OCI-LY1 (cell line): ENCODE results near the gene NRCAM.

Source experiments
- EZH2 ChIP-seq: fragments of 200-600 bp; sonication (generic), shearing (Covaris generic); IDR thresholded peaks from 2 replicates; pipeline ENCODE4 v1.8.0; 2017; ENCODE audit warnings: borderline replicate concordance, mixed run types, mild to moderate bottlenecking, antibody characterized with exemption, low read length, moderate library complexity, mixed read lengths
- TF ChIP-seq, protein P1 (sequence below): fragments of 200-600 bp; sonication (generic), shearing (Covaris generic); IDR thresholded peaks from 2 replicates; pipeline ENCODE4 v1.5.1; 2017; ENCODE audit warnings: mild to moderate bottlenecking, antibody characterized with exemption, low read length, moderate library complexity, mixed read lengths

DNA sequence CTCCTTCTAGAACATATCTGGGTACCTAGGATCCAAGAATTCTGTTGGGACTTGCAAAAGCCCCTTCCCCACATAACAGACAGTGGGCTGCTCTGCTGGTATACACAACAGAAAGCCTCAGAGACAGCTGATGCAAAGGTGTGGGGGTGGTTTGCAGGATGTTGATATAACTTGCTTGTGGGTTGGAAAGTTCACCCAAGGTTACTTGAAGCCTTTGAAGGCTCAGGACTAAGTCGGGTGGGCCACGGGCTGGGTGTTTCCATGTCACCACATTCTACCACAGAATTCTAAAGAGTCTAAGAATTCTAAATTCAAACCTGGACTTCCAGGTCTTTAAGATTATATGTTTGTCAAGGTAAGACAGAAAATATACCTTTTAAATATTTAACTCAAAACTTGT is 7.4 kb upstream of the NRCAM start:
- TF ChIP-seq, protein P1, sequence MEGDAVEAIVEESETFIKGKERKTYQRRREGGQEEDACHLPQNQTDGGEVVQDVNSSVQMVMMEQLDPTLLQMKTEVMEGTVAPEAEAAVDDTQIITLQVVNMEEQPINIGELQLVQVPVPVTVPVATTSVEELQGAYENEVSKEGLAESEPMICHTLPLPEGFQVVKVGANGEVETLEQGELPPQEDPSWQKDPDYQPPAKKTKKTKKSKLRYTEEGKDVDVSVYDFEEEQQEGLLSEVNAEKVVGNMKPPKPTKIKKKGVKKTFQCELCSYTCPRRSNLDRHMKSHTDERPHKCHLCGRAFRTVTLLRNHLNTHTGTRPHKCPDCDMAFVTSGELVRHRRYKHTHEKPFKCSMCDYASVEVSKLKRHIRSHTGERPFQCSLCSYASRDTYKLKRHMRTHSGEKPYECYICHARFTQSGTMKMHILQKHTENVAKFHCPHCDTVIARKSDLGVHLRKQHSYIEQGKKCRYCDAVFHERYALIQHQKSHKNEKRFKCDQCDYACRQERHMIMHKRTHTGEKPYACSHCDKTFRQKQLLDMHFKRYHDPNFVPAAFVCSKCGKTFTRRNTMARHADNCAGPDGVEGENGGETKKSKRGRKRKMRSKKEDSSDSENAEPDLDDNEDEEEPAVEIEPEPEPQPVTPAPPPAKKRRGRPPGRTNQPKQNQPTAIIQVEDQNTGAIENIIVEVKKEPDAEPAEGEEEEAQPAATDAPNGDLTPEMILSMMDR: no peak
- TF ChIP-seq EZH2: no peak
